ENCODE data around the gene PIEZO2.

DNA sequence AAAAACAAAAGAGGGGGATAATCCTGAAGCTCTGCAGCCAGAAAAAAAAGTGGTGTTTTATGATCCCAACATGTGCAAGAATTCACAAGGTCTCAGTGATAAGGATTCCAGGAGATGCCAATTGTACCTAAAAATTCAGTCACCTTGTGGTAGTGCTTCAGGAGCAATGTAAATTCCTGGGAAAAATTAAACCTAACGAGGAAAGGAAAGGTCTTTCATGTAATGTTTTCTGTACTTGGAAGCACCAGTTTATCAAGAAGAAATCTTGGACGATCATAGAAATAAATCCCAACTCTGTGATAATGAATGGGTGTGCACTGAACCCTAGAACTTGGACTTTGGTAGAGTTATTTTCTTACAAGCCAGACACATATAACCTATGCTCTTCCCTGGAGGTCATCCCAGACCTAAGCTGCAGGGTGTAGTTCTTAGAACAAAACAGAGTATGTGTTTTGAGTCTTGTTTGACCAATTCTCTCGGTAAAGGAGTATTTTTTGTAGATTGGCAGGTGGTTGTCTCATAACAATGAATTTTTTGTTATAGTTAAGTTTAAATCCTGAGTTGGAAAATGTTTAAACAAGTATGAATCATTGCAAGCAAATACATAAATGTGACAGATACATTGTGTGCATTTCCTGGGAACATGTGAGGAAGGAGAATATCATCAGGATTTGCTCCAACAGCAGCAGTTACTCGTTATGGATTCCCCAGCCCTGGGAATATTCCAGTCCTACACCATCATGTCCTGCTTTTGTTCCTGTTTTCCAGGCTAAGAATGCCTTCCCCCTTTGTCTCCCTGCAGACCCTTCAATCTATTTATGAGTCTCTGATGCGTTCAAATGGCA lies 399.0 kb downstream of the PIEZO2 start:
- TF ChIP-seq POLR2AphosphoS5 (IDR thresholded peaks at IDR 0.05; ENCODE audit: borderline replicate concordance, low read depth, low read length) (no peak), EZH2 (IDR thresholded peaks at IDR 0.05) (no peak)

Measured in SK-N-MC (cell line).